HFF-Myc (cell line): Measurements from ENCODE around the gene LIMA1.

Experiments used
- DNase-seq: peaks from one replicate; pipeline ENCODE4 v3.0.0-alpha.2; 2011; ENCODE audit warnings: low read depth; ENCODE audit errors: extremely low read depth
- H3K4me3 ChIP-seq: replicated peaks from 2 replicates; pipeline ENCODE4 v1.5.1; 2011; ENCODE audit warnings: low read depth, mild to moderate bottlenecking, control low read depth, low read length
- CTCF ChIP-seq: IDR thresholded peaks from 2 replicates; pipeline ENCODE4 v1.5.1; 2012; ENCODE audit warnings: mild to moderate bottlenecking, low read depth, low read length, control low read depth; ENCODE audit errors: missing control alignments

Gene LIMA1

GRCh38 chr12:50182461-50182860, 100.9 kb downstream of the LIMA1 start:
- TF ChIP-seq CTCF = no peak
- DNase-seq = no peak
- H3K4me3 ChIP-seq = no peak overlapping the region

GRCh38 chr12:50181691-50182090, 101.6 kb downstream of the LIMA1 start:
- H3K4me3 ChIP-seq = no peak overlapping the region
- DNase-seq = no peak
- TF ChIP-seq CTCF = no peak

GRCh38 chr12:50175716-50176026, 107.6 kb downstream of the LIMA1 start:
- DNase-seq = no peak
- H3K4me3 ChIP-seq = no peak overlapping the region
- no peak for TF ChIP-seq CTCF

GRCh38 chr12:50174971-50175715, 108.2 kb downstream of the LIMA1 start:
- H3K4me3 ChIP-seq = no peak overlapping the region
- peak; percentile 72 for DNase-seq
- peak; percentile 48 for TF ChIP-seq CTCF

- TF ChIP-seq CTCF = peak; percentile 4
- peak; percentile 94 for DNase-seq
- peak within 1 kb of the TSS; percentile 87 for H3K4me3 ChIP-seq
Measured at GRCh38 chr12:50167049-50167828, 116.1 kb downstream of the LIMA1 start, which contains the start of gene CERS5. CERS5 (minus strand) TSS chr12:50167369; CDS start chr12:50167297, 72 bp downstream.

- TF ChIP-seq CTCF = no peak
- H3K4me3 ChIP-seq = peak overlapping the region; percentile 87
- DNase-seq = no peak
Measured at GRCh38 chr12:50166799-50167048, 116.6 kb downstream of the LIMA1 start.
